GM18499 (cell line): ENCODE data around the gene CLDN34.

Source experiments
- ATAC-seq: cut with Tn5 transposase; IDR thresholded peaks from one replicate; pipeline ENCODE4 v1.9.1; 2021; ENCODE audit warnings: moderate number of reproducible peaks; ENCODE audit not compliant: insufficient read depth, unreplicated experiment

The CLDN34 gene

GRCh38 chrX:10014462-10015354 lies 47.5 kb downstream of the CLDN34 start:
- ATAC-seq = no peak

- ATAC-seq = no peak
Measured at GRCh38 chrX:10015355-10015722, 48.2 kb downstream of the CLDN34 start.

- ATAC-seq = no peak
Measured at GRCh38 chrX:10015723-10016518, 48.8 kb downstream of the CLDN34 start.

GRCh38 chrX:10016519-10017132 lies 49.5 kb downstream of the CLDN34 start:
- ATAC-seq = no peak

- no peak for ATAC-seq
Measured at GRCh38 chrX:10017872-10018271, 50.7 kb downstream of the CLDN34 start.
